Activated T-cell treated with anti-CD3 and anti-CD28 coated beads for 48 hours (primary cell): Measurements from ENCODE around the gene UCN.
"Not testable (repeated sequence)": the region's sequence is repeated elsewhere in the genome, so short reads cannot be mapped to it uniquely, and the experiment has no call there.

Experiments
- DNase-seq: peaks from one replicate; pipeline ENCODE4 v3.0.0-alpha.2; 2020; ENCODE audit warnings: low read depth

The UCN gene

GRCh38 chr2:27308359-27308881, at the start of gene UCN:
UCN (minus strand) TSS chr2:27308445; CDS start chr2:27307895, 550 bp downstream.
- no peak for DNase-seq

GRCh38 chr2:27356382-27357181, 48.3 kb upstream of the UCN start, which contains the start of gene GTF3C2:
GTF3C2 (minus strand) TSS chr2:27356764; CDS start chr2:27343554, 13,210 bp downstream.
- DNase-seq: peak; percentile 85

GRCh38 chr2:27356056-27356381, 47.8 kb upstream of the UCN start:
- no peak for DNase-seq

- no peak for DNase-seq
Observed at GRCh38 chr2:27354597-27354927, 46.3 kb upstream of the UCN start.

GRCh38 chr2:27353762-27354596, 45.7 kb upstream of the UCN start:
- DNase-seq: no peak

GRCh38 chr2:27353386-27353761, 45.1 kb upstream of the UCN start:
- DNase-seq: not testable (repeated sequence)

- DNase-seq: no peak
Observed at GRCh38 chr2:27351802-27352598, 43.8 kb upstream of the UCN start.

- DNase-seq: no peak
Observed at GRCh38 chr2:27350106-27350693, 42.0 kb upstream of the UCN start.

- DNase-seq: no peak
Observed at GRCh38 chr2:27347641-27348040, 39.4 kb upstream of the UCN start.

- no peak for DNase-seq
Observed at GRCh38 chr2:27336173-27336572, 27.9 kb upstream of the UCN start.

- no peak for DNase-seq
Observed at GRCh38 chr2:27335311-27335710, 27.1 kb upstream of the UCN start.

GRCh38 chr2:27324720-27325119, 16.5 kb upstream of the UCN start:
- DNase-seq: no peak

- no peak for DNase-seq
Observed at GRCh38 chr2:27323596-27324285, 15.5 kb upstream of the UCN start.

GRCh38 chr2:27322766-27323595, 14.7 kb upstream of the UCN start, which contains the start of gene MPV17:
MPV17 (minus strand) TSS chr2:27323097; CDS start chr2:27322517, 580 bp downstream.
- DNase-seq: peak; percentile 86

GRCh38 chr2:27322301-27322765, 14.1 kb upstream of the UCN start:
- DNase-seq: no peak

- DNase-seq: no peak
Observed at GRCh38 chr2:27320958-27321543, 12.8 kb upstream of the UCN start.

- not testable (repeated sequence) for DNase-seq
Observed at GRCh38 chr2:27319839-27320238, 11.6 kb upstream of the UCN start.

- DNase-seq: no peak
Observed at GRCh38 chr2:27316655-27317412, 8.6 kb upstream of the UCN start.

- no peak for DNase-seq
Observed at GRCh38 chr2:27315122-27315521, 6.9 kb upstream of the UCN start.
